ENCODE data around the gene PRR20G. TPM values are rescaled to one million over a fixed set of nuclear protein-coding genes. Genes with fewer than 3 reads are reported as not detected.

The PRR20G gene
- total RNA-seq, 2 experiments from 2014 or later, result not detected

DNA sequence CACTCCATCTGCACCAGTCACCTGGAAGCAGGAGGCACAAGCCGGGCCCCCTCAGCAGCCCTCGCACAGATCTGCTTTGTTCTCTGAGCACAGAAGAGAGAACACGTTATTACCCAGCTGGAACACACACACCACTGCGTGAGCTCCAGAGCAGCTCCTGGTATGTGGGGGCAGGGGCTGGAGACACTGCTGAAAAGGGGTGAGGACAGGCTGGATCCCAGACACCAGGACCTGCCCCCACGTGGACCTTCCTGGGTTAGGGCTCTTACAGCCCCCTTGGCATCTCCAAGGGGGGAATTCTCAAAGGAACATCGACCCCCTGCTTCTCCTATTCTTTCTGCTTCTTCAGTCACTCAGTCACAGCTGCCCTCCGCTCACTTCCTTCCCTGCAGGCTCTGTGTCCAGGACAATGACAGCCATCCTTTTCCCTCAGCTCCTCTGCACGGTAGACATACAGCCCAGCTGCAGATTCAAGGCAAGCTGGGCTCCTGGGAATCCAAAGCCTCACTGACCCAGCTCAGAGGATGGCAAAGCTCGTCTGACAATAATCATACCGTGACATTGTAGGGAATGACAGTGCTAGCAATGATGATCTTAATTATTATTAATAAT lies 33.7 kb downstream of the PRR20G start:
- no peaks in the 10 kb centered on the region for H3K79me2 ChIP-seq (ENCODE audit: insufficient read depth, low read depth, low read length)
- peaks cover 15% of the 10 kb centered on the region for H3K9me3 ChIP-seq (ENCODE audit: low read length)
- no peaks in the 10 kb centered on the region for H3K9me2 ChIP-seq (ENCODE audit: insufficient read depth, low read length)
- no peaks in the 10 kb centered on the region for H3K4me1 ChIP-seq (ENCODE audit: insufficient read depth, low read length, poor library complexity, severe bottlenecking)
- no peaks in the 10 kb centered on the region for H3K36me3 ChIP-seq (ENCODE audit: insufficient read depth, low read length)
- no TSS peak for BruUV-seq (replicated peaks)
- no peak overlapping the region for H3K4me2 ChIP-seq (ENCODE audit: low read length)
- H4K20me1 ChIP-seq (ENCODE audit: insufficient read depth, low read length), result no peaks in the 10 kb centered on the region
- intact Hi-C loops (cut with micrococcal nuclease; ENCODE audit: unreplicated experiment), result no loop called here
- TF ChIP-seq CTCF (conservative IDR thresholded peaks at IDR 0.05; ENCODE audit: low read length) (no peak), EZH2phosphoT487 (IDR thresholded peaks at IDR 0.05; ENCODE audit: borderline replicate concordance, low read depth, low read length) (no peak)
- no peak for DNase-seq (ENCODE audit: low spot score)
- H2AFZ ChIP-seq (ENCODE audit: low read length), result no peak overlapping the region
- no peak overlapping the region for H3K4me3 ChIP-seq (ENCODE audit: low read depth, low read length, poor library complexity, severe bottlenecking)
- no peak overlapping the region for H3K27ac ChIP-seq (ENCODE audit: low read depth, low read length, poor library complexity, severe bottlenecking)
- CTCF ChIA-PET (ENCODE audit: unreplicated experiment), result no interaction called here
- POLR2A ChIA-PET, result no interaction called here

GRCh38 chr3:127253491-127253890 lies 34.4 kb downstream of the PRR20G start:
- Histone ChIP-seq H3K4me3 (ENCODE audit: low read depth, low read length, poor library complexity, severe bottlenecking) (no peak overlapping the region), H3K4me1 (ENCODE audit: insufficient read depth, low read length, poor library complexity, severe bottlenecking) (no peaks in the 10 kb centered on the region), H3K4me2 (ENCODE audit: low read length) (no peak overlapping the region), H3K9me3 (ENCODE audit: low read length) (peaks cover 21% of the 10 kb centered on the region), H3K79me2 (ENCODE audit: insufficient read depth, low read depth, low read length) (no peaks in the 10 kb centered on the region), H3K9me2 (ENCODE audit: insufficient read depth, low read length) (no peaks in the 10 kb centered on the region), H3K27ac (ENCODE audit: low read depth, low read length, poor library complexity, severe bottlenecking) (no peak overlapping the region), H4K20me1 (ENCODE audit: insufficient read depth, low read length) (no peaks in the 10 kb centered on the region), H2AFZ (ENCODE audit: low read length) (no peak overlapping the region), H3K36me3 (ENCODE audit: insufficient read depth, low read length) (no peaks in the 10 kb centered on the region)
- ChIA-PET CTCF (ENCODE audit: unreplicated experiment) (no interaction called here), POLR2A (no interaction called here)
- no peak for TF ChIP-seq EZH2phosphoT487 (IDR thresholded peaks at IDR 0.05; ENCODE audit: borderline replicate concordance, low read depth, low read length)
- no peak for TF ChIP-seq CTCF (conservative IDR thresholded peaks at IDR 0.05; ENCODE audit: low read length)
- no peak for DNase-seq (ENCODE audit: low spot score)
- intact Hi-C loops (cut with micrococcal nuclease; ENCODE audit: unreplicated experiment), result no loop called here
- BruUV-seq (replicated peaks), result no TSS peak

DNA sequence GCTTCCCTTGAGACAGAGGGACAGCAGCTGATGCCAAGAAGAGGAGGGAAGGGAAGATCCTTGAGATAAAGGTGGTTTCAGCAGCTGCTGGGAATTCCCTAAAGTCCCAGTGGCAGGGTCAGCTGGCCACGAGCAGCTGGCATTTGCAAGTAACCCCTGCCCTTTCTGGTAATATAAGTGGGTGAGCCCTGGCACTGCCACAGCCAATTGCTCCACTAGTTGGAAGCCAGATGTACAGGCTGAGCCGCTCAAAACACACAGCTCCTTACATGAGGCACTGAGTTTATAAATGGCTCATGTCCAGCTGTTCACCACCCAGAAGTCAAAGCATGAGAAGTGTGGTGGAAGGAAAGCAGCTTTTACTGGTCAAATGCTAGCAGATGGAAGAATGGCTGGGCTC lies 35.4 kb downstream of the PRR20G start:
- POLR2A ChIA-PET, result no interaction called here
- Histone ChIP-seq H3K9me3 (ENCODE audit: low read length) (peaks cover 29% of the 10 kb centered on the region), H3K4me3 (ENCODE audit: low read depth, low read length, poor library complexity, severe bottlenecking) (no peak overlapping the region), H4K20me1 (ENCODE audit: insufficient read depth, low read length) (no peaks in the 10 kb centered on the region), H3K4me2 (ENCODE audit: low read length) (no peak overlapping the region), H3K9me2 (ENCODE audit: insufficient read depth, low read length) (no peaks in the 10 kb centered on the region), H3K79me2 (ENCODE audit: insufficient read depth, low read depth, low read length) (no peaks in the 10 kb centered on the region), H2AFZ (ENCODE audit: low read length) (no peak overlapping the region), H3K4me1 (ENCODE audit: insufficient read depth, low read length, poor library complexity, severe bottlenecking) (no peaks in the 10 kb centered on the region), H3K36me3 (ENCODE audit: insufficient read depth, low read length) (no peaks in the 10 kb centered on the region), H3K27ac (ENCODE audit: low read depth, low read length, poor library complexity, severe bottlenecking) (no peak overlapping the region)
- intact Hi-C loops (cut with micrococcal nuclease; ENCODE audit: unreplicated experiment), result no loop called here
- no peak for DNase-seq (ENCODE audit: low spot score)
- CTCF ChIA-PET (ENCODE audit: unreplicated experiment), result no interaction called here
- TF ChIP-seq CTCF (conservative IDR thresholded peaks at IDR 0.05; ENCODE audit: low read length), result no peak
- no peak for TF ChIP-seq EZH2phosphoT487 (IDR thresholded peaks at IDR 0.05; ENCODE audit: borderline replicate concordance, low read depth, low read length)
- no TSS peak for BruUV-seq (replicated peaks)
